DND-41 (cell line): ENCODE data around the gene TBATA.

Experiments
- ATAC-seq: fragments of 200-7000 bp; cut with Tn5 transposase; 3 replicates; pipeline ENCODE4 v1.9.1; 2021; ENCODE audit warnings: low read depth; ENCODE audit not compliant: insufficient read depth
- DNase-seq: peaks from one replicate; pipeline ENCODE4 v3.0.0-alpha.2; 2020
- H2AFZ ChIP-seq: 2 replicates; pipeline ENCODE4 v1.6.0; 2012; ENCODE audit warnings: low read depth, low read length
- H3K27ac ChIP-seq: 2 replicates; pipeline ENCODE4 v1.5.1; 2012; ENCODE audit warnings: low read length, inconsistent platforms
- H3K27me3 ChIP-seq: fragments of 200-600 bp; sonication (generic); 2 replicates; pipeline ENCODE4 v1.6.0; 2012; ENCODE audit warnings: low read length, mild to moderate bottlenecking, inconsistent platforms; ENCODE audit not compliant: insufficient read depth, poor library complexity
- H3K36me3 ChIP-seq: 2 replicates; pipeline ENCODE4 v1.5.1; 2012; ENCODE audit warnings: low read length, inconsistent platforms; ENCODE audit not compliant: insufficient read depth
- H3K4me1 ChIP-seq: 2 replicates; pipeline ENCODE4 v1.5.1; 2012; ENCODE audit warnings: mild to moderate bottlenecking, low read length; ENCODE audit not compliant: insufficient read depth
- H3K4me2 ChIP-seq: 2 replicates; pipeline ENCODE4 v1.6.0; 2012; ENCODE audit warnings: mild to moderate bottlenecking, moderate library complexity, low read length, inconsistent platforms; ENCODE audit not compliant: insufficient read depth
- H3K4me3 ChIP-seq, 2 experiments: fragments of 200-600 bp in 1 of 2; shearing (Covaris generic) in 1 of 2; 2 replicates each; pipeline ENCODE4 v1.5.1; 2012 to 2016; ENCODE audit warnings: inconsistent platforms in 2 of 2, low read length in 2 of 2, mild to moderate bottlenecking in 2 of 2, low read depth in 1 of 2, moderate library complexity in 1 of 2
- H3K79me2 ChIP-seq: 2 replicates; pipeline ENCODE4 v1.6.0; 2012; ENCODE audit warnings: low read length, inconsistent platforms; ENCODE audit not compliant: insufficient read depth
- H3K9ac ChIP-seq: 2 replicates; pipeline ENCODE4 v1.6.0; 2012; ENCODE audit warnings: low read depth, mild to moderate bottlenecking, inconsistent platforms, low read length, moderate library complexity
- H3K9me3 ChIP-seq: 2 replicates; pipeline ENCODE4 v1.5.1; 2012; ENCODE audit warnings: low read length, moderate library complexity, mild to moderate bottlenecking, inconsistent platforms; ENCODE audit not compliant: insufficient read depth, severe bottlenecking
- H4K20me1 ChIP-seq: 2 replicates; pipeline ENCODE4 v1.6.0; 2012; ENCODE audit warnings: low read length; ENCODE audit not compliant: insufficient read depth
- EZH2 ChIP-seq: IDR thresholded peaks from 3 replicates; pipeline ENCODE4 v1.6.1; 2012; ENCODE audit warnings: borderline replicate concordance, low read depth, mild to moderate bottlenecking, moderate library complexity, low read length, inconsistent platforms; ENCODE audit not compliant: severe bottlenecking
- TF ChIP-seq, protein P1 (sequence below): IDR thresholded peaks from 2 replicates; pipeline ENCODE4 v1.5.1; 2012; ENCODE audit warnings: borderline replicate concordance, low read length, moderate library complexity, mild to moderate bottlenecking; ENCODE audit not compliant: poor library complexity, severe bottlenecking; ENCODE audit errors: extremely low read depth

The TBATA gene

DNA sequence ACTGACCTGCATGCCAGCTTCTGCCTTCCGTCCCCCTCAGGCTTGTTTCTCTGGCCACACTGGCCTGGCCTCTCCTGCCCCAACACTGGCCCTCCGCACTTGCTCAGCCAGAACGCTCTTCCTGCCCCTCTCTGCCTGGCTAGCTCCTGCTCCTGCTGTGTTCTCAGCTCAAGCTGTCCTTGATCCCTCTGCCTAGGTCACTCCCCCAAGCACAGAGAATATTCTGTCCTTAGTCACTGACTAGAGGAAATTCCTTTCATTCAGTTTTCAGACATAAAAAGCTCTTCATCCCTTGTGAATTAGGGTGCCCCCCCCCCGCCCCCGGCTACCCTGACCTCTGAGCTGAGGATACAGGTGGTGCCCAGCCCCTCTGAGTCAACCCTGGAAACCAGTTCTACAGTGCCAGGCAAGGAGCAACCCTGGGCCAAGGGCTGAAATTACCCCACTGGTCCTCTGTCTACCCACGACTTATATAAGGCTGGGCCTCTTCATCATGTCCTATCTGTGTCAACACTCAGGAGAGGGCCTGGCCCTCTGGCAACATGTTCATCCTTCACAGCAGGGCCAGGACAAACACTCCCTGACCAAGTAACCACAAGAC, 23.9 kb upstream of the TBATA start:
- H3K4me2 ChIP-seq, result no peak overlapping the region
- H3K36me3 ChIP-seq, result no peaks in the 10 kb centered on the region

DNA sequence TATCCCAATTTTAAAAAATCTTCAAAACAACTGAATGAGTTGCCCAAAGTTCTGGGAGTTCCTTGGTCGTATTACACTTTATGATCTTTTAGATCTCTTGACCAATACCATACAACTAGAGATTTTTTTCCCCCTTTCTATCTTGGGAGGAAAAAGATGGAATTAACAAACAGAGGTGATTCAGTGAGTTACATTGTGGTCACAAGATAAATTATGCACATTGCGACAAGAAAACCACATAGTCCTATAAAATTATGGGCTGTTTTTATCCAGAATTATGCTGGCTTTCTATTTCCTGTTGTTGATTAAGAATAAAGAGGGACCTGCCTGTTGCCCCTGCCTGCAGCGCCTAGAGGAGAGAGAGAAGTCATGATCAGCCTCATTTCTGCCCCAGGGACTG, 22.4 kb upstream of the TBATA start:
- H3K9ac ChIP-seq, result no peak overlapping the region
- no peaks in the 10 kb centered on the region for H3K79me2 ChIP-seq
- no peak overlapping the region for H3K27ac ChIP-seq
- H3K4me1 ChIP-seq, result no peaks in the 10 kb centered on the region
- no peaks in the 10 kb centered on the region for H3K9me3 ChIP-seq
- TF ChIP-seq, protein P1, sequence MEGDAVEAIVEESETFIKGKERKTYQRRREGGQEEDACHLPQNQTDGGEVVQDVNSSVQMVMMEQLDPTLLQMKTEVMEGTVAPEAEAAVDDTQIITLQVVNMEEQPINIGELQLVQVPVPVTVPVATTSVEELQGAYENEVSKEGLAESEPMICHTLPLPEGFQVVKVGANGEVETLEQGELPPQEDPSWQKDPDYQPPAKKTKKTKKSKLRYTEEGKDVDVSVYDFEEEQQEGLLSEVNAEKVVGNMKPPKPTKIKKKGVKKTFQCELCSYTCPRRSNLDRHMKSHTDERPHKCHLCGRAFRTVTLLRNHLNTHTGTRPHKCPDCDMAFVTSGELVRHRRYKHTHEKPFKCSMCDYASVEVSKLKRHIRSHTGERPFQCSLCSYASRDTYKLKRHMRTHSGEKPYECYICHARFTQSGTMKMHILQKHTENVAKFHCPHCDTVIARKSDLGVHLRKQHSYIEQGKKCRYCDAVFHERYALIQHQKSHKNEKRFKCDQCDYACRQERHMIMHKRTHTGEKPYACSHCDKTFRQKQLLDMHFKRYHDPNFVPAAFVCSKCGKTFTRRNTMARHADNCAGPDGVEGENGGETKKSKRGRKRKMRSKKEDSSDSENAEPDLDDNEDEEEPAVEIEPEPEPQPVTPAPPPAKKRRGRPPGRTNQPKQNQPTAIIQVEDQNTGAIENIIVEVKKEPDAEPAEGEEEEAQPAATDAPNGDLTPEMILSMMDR, result no peak
- no peak overlapping the region for H3K4me2 ChIP-seq
- DNase-seq (no peak), ATAC-seq (no peak)
- no peak overlapping the region for H3K4me3 ChIP-seq
- H3K36me3 ChIP-seq, result no peaks in the 10 kb centered on the region
- H4K20me1 ChIP-seq, result no peaks in the 10 kb centered on the region
- no peaks in the 10 kb centered on the region for H3K27me3 ChIP-seq
- H2AFZ ChIP-seq, result no peak overlapping the region

More for the DNA sequence above, 23.9 kb upstream of the TBATA start:
- ATAC-seq, result no peak
- no peaks in the 10 kb centered on the region for H4K20me1 ChIP-seq
- no peaks in the 10 kb centered on the region for H3K79me2 ChIP-seq
- TF ChIP-seq, protein P1, result no peak
- TF ChIP-seq EZH2, result no peak
- H3K9me3 ChIP-seq, result no peaks in the 10 kb centered on the region
- H2AFZ ChIP-seq, result no peak overlapping the region
- no peak overlapping the region for H3K9ac ChIP-seq
- no peak overlapping the region for H3K4me3 ChIP-seq
- DNase-seq, result no peak
- no peaks in the 10 kb centered on the region for H3K27me3 ChIP-seq
- no peaks in the 10 kb centered on the region for H3K4me1 ChIP-seq
- H3K27ac ChIP-seq, result no peak overlapping the region

DNA sequence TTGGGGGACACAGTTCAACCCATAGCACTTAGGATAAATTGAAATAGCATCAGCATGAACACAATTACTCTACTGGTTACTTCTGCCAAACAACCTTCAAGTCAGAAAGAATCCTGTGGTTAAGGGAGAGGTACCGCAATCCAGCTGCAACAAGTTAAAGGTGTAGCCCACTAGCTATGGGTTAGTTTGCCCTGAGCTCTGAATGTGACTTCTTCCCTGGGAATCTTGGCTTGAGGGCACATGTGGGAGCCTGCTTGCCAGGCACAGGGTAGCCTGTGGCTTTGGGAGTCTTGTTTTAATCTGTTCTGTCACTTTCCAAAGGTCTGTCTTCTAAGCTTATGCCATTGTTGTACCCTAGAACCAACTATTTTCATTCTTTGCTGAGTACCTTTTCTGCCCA, 21.7 kb upstream of the TBATA start:
- no peak for TF ChIP-seq EZH2
- TF ChIP-seq, protein P1, result no peak
- H3K36me3 ChIP-seq, result no peaks in the 10 kb centered on the region
- H3K4me3 ChIP-seq, result no peak overlapping the region
- no peak overlapping the region for H3K4me2 ChIP-seq
- no peaks in the 10 kb centered on the region for H3K4me1 ChIP-seq
- DNase-seq (no peak), ATAC-seq (no peak)
- H3K9ac ChIP-seq, result no peak overlapping the region
- no peak overlapping the region for H3K27ac ChIP-seq
- no peaks in the 10 kb centered on the region for H3K9me3 ChIP-seq
- no peaks in the 10 kb centered on the region for H4K20me1 ChIP-seq
- H3K27me3 ChIP-seq, result no peaks in the 10 kb centered on the region
- no peak overlapping the region for H2AFZ ChIP-seq
- no peaks in the 10 kb centered on the region for H3K79me2 ChIP-seq
